Limb (tissue), 2 donors: ENCODE data around the gene THSD4.

Source experiments
- DNase-seq, 2 donors: peaks; one replicate each; pipeline ENCODE4 v3.0.0-alpha.2; 2016; ENCODE audit errors: extremely low spot score in 2 of 2

THSD4 gene

GRCh38 chr15:71114887-71115566 is at the start of gene THSD4:
TSS of gene THSD4 (plus strand) at chr15:71115471.
- peak; percentile 80 to 88 for DNase-seq

DNA sequence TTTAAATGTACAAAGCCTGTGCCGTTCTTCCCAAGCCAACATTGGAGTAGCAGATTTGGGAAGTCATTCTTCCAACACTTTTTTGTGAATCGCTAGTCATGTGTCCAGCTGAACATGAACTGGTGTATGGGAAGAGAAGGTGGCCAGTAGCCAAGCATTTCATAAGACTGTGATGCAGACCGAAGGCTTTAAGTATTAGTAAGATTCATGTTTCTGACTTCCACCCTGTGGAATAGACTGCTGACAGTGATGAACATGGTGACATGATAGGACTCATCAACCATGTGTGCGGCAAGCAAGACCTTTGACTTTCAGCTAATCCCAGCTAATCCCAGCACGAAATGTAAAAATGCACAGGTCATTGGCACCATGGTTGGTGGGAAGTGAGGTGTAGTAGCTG is 48.3 kb upstream of the THSD4 start:
- DNase-seq = no peak

DNA sequence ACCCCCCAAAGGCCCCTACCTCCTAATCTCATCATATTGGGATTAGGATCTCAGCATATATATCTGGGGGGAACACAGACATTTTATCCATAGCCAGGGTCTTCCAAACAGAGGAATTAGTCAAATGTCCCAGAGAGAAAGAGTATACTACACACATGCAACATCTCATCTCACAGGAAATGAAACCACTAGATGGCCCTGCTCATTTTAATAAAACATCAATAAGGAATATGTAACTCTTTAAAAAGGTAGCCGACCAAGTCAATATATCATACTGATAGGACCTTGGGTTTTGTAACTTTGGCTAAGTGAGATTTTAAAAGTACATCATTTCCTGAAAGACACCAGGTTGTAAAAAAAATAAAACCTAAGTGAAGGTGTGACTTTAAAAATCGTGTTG is 45.6 kb upstream of the THSD4 start:
- no peak for DNase-seq

DNA sequence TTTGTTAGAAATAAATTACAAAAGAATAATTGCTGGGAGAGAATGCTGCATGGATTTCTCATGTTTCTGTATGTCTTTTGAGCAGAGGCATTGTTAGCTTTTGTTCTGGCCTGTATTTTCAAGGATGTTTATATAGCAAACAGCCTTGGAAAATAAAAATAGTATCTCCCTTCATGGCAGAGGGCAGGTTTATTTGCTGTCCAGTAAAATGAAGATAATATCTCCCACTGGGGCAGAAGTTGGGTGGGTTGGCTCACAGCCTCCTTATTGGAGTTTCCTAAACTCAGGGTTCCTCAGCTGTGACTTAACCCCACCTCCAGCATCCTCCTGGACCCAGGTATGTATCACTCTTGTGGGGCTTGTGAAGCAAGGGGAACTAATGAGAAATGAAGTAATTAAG is 43.7 kb upstream of the THSD4 start:
- DNase-seq = no peak

DNA sequence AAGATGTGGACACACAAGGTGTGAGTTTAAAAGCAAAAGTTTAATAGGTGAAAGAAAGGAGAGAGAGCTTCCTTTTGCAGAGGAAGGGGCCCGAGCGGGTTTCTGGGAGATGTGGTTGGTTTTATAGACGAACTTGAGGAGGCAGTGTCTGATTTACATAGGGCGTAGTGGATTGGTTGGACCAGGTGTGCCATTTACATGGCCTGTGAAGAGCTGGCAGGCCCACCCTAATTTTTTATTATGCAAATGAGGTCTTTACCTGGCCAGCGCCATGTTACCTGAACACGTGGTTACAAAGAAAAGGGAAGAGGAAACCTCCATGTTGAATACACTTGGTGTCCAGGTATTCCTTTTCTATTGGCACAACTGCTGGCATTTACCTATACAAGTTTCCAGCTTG is 42.8 kb upstream of the THSD4 start:
- no peak for DNase-seq

- DNase-seq = no peak
Observed at GRCh38 chr15:71078506-71079207, 36.6 kb upstream of the THSD4 start.

- no peak for DNase-seq
Observed at GRCh38 chr15:71079208-71080044, 35.8 kb upstream of the THSD4 start.

DNA sequence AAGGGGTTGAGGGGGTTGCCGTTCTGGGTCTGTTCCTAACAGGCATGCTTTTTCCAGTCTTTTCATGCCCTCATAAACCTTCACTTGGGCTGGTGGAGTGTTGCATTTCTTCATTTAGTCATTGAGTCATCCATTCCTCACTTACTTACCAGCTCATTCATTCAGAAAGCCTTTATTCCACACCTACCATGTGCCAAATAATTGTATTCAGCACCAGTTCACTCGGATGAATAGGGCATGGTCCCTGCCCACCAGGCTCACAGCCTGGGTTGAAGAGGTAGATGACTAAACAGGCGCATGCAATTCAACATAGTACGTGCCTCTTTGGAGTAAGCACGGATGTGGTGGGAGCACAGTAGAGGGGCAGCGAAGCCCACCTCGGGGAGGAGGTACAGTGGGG is 35.1 kb upstream of the THSD4 start:
- no peak for DNase-seq

DNA sequence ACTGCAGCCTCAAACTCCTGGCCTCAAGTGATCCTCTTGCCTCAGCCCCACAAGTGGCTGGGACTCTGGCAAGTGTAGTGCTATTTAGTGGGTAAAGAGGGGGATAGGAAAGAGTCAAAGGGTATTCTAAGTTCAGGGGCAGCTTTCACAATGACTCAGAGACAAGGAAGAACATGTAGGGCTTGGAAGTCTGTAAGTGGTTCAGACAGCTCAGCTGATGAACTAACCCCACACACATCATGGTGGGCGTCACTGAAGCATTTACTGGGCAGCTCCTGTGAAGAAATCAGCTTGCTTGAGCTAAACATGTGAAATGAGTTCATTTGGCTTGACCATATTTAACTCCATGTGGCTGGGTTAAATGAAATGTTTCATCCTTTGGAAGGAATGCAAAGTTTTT is 34.6 kb upstream of the THSD4 start:
- DNase-seq = no peak

DNA sequence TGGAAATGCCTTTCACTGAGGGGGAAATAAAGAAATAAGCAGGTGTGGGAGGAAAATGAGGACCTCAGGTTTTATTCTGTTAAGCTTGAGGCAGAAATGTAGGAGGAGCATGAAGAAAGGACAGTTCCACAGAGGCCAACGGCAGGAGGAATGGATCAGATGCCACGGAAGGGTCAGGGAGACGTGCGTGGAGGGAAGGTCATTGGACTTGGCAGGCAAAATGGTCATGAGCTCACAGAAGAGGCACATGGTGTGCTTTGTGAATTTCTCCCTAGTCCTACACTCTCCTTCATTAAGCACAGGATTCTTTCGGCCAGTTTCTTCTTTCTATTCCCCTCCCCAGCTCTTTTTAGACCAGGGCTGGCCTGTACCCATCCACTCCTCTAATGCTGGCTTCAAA is 32.5 kb upstream of the THSD4 start:
- DNase-seq = no peak

GRCh38 chr15:71083349-71083748 is 31.9 kb upstream of the THSD4 start:
- DNase-seq = peak in 1 of 2 donors; percentile 59

GRCh38 chr15:71084264-71084663 is 31.0 kb upstream of the THSD4 start:
- DNase-seq = no peak

GRCh38 chr15:71085809-71086208 is 29.5 kb upstream of the THSD4 start:
- no peak for DNase-seq

DNA sequence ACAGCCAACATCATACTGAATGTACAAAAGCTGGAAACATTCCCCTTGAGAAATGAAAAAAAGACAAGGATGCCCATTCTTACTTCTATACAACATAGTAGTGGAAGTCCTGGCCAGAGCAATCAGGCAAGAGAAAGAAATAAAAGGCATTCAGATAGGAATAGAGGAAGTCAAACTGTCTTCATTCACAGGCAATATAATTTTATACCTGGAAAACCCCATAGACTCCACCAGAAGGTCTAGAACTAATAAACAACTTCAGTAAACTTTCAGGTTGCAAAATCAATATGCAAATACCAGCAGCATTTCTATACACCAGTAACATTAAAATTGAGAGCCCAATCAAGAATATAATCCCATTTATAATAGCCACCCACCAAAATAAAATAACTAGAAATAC is 27.1 kb upstream of the THSD4 start:
- DNase-seq = no peak

DNA sequence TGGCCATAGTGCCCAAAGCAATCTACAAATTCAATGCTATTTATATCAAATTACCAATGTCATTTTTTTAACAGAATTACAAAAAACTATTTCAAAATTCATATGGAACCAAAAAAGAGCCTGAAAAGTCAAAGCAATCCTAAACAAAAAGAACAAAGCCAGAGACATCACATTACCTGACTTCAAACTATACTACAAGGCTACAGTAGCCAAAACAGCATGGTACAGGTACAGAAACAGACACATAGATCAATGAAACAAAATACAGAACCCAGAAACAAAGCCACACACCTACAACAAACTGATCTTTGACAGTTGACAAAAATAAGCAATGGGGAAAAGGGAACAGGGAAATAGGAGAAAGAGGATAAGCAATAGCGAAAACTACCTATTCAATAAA is 26.6 kb upstream of the THSD4 start:
- no peak for DNase-seq

GRCh38 chr15:71089801-71090200 is 25.5 kb upstream of the THSD4 start:
- DNase-seq = no peak

- DNase-seq = no peak
Observed at GRCh38 chr15:71091601-71092000, 23.7 kb upstream of the THSD4 start.

DNA sequence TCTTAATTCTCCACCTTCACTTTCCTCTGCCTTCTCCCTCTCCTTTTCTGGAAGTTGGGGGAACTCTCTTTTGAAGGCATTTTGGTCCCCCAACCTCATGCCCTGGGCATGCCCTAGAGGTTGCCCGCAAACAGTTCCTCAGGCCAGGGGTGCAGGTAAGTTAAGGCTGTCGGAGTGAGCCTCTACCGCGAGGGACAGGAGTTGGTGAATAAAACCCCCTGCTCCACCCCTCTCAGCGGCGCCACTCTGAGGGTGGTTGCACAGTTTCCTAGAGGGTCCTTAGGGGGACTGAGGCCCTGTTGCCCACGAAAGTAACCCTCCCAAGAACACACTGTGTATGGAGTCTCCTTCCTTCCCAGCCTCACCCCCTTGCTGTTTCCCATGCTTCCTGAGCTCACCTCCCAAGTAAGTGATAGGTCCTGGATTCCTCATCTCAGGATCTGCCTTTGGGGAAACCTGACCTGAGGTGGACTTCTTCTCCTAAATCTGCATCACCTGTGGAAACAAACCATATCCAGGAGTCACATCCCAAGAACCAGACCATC is 23.1 kb upstream of the THSD4 start:
- DNase-seq = no peak

DNA sequence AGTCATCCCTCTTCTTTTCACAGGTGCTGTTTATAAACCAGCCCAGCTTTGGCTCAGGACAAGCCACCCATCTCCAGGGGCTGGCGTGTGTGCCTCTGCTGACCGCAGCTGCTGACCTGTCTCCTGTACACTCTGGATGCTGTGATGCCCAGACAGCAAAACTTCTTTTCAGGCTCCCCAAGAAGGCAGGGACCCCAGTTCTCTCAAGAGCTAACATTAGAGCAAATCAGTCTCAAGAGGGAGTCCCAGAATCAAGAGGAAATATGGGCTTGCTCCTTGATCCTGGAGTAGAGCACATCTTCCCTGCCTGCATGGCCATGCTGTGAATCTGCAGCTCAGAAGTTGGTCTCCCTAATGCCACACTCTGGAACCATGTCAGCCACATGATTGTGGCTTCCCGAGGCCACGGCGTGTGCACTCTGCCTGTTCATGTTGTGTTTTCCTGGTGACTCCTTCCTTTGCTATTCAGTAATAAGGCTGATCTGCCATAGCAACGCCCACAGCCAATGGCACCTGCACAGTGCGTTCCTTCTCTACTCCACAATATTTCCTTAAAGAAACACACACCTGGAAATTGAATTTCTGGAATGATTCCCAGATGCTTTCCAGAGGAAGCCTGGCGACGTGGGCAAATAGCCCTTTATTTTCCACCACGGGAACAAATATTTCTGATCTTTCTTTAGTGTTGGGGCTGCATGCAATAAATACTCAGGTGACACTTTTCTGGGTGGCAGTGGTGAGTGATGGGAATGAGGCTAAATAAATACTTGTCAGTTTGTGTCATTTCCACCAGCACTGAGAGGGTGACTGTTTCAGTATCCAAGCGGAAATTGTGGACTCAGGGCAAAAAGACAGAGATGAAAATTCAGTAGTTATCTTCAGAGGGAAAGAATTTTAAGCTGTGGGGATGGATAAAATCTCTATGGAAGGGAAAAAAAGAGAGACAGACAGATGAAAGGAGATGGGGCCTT is 21.9 kb upstream of the THSD4 start:
- DNase-seq = no peak

DNA sequence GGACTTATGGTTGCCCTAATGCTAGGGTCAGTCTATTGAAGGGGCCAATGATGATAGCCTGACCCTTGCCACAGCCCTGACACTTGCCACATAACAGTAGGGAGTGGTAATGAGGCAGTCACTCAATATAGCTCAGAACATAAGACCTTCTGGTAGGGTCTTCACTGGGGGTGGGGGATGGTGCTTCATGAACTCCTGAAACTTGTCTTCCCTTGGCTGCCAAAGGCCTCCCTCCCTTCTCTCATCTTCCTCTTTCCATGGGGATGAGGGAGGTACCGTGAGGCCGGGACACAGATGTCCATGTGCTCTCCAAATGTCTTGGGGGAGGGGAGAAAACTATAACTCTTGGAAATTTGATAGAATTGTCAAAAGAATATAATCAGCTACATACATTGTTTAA is 21.1 kb upstream of the THSD4 start:
- no peak for DNase-seq

GRCh38 chr15:71096676-71097075 is 18.6 kb upstream of the THSD4 start:
- no peak for DNase-seq
